Natural killer cell treated with Interleukin-12 subunit alpha and Interleukin-12 subunit beta and Interleukin-15 and Interleukin-18, amount 100 ng/mL, for 72 hours (primary cell): ENCODE results near the gene PPP1R9A. TPM values are rescaled to one million over a fixed set of nuclear protein-coding genes. Genes with fewer than 3 reads are reported as not detected.

Experiments
- ATAC-seq, 2 donors: fragments of 150-1000 bp; cut with Tn5 transposase in 1 of 2; sonication (Bioruptor Pico), chemical (Tn5 transposase) in 1 of 2; 2 replicates each; pipeline ENCODE4 v1.10.0; 2021
- DNase-seq: peaks from one replicate; pipeline ENCODE4 v3.0.0; 2022; ENCODE audit warnings: low spot score
- H3K27ac Mint-ChIP-seq, 2 donors: 1 replicate in 1 of 2; 2 replicates in 1 of 2; pipeline ENCODE4 v1.8.0; 2022; ENCODE audit warnings: mixed read lengths in 2 of 2, mild to moderate bottlenecking in 1 of 2, moderate library complexity in 1 of 2
- H3K27me3 Mint-ChIP-seq, 2 donors: 1 replicate in 1 of 2; 2 replicates in 1 of 2; pipeline ENCODE4 v1.8.0; 2022; ENCODE audit warnings: mixed read lengths in 2 of 2
- H3K36me3 Mint-ChIP-seq: one replicate; pipeline ENCODE4 v1.8.0; 2022; ENCODE audit warnings: mixed read lengths
- H3K4me1 Mint-ChIP-seq, 2 donors: 1 replicate in 1 of 2; 2 replicates in 1 of 2; pipeline ENCODE4 v1.8.0; 2022; ENCODE audit warnings: low read depth in 2 of 2, mixed read lengths in 2 of 2, mild to moderate bottlenecking in 1 of 2
- H3K4me3 Mint-ChIP-seq: one replicate; pipeline ENCODE4 v1.8.0; 2022; ENCODE audit warnings: mixed read lengths
- H3K9me3 Mint-ChIP-seq: 2 replicates; pipeline ENCODE4 v1.8.0; 2022; ENCODE audit warnings: mixed read lengths
- total RNA-seq, 2 donors: library from RNA; stranded (reverse); gene quantifications; one replicate each; pipeline ENCODE4 v1.2.3, GENCODE V29; 2022

The PPP1R9A gene
- total RNA-seq, 2 donors from 2014 or later = 0.69 to 1.8 TPM

- no peak overlapping the region for H3K4me3 Mint-ChIP-seq
- no peaks in the 10 kb centered on the region for H3K9me3 Mint-ChIP-seq
- no peak overlapping the region for H3K27ac Mint-ChIP-seq
- H3K4me1 Mint-ChIP-seq = peaks cover 0 to 6% of the 10 kb centered on the region in 2 donors
- no peaks in the 10 kb centered on the region for H3K27me3 Mint-ChIP-seq
- H3K36me3 Mint-ChIP-seq = no peaks in the 10 kb centered on the region
- no peak for DNase-seq
- ATAC-seq = no peak
These were observed 139.9 kb downstream of the PPP1R9A start for GRCh38 chr7:95047291-95047690.

GRCh38 chr7:95052566-95053094 is 145.2 kb downstream of the PPP1R9A start:
- no peak for DNase-seq
- no peak for ATAC-seq
- no peak overlapping the region for H3K4me3 Mint-ChIP-seq

GRCh38 chr7:95054386-95054785 is 147.0 kb downstream of the PPP1R9A start:
- ATAC-seq = no peak
- H3K4me1 Mint-ChIP-seq = peaks cover 0 to 2% of the 10 kb centered on the region in 2 donors
- no peak for DNase-seq
- H3K4me3 Mint-ChIP-seq = no peak overlapping the region
- H3K27me3 Mint-ChIP-seq = no peaks in the 10 kb centered on the region
- peaks cover 4% of the 10 kb centered on the region for H3K9me3 Mint-ChIP-seq
- H3K27ac Mint-ChIP-seq = no peak overlapping the region
- no peaks in the 10 kb centered on the region for H3K36me3 Mint-ChIP-seq

More at GRCh38 chr7:95052566-95053094, 145.2 kb downstream of the PPP1R9A start:
- Mint-ChIP-seq H3K36me3 (no peaks in the 10 kb centered on the region), H3K4me1 (peaks cover 0 to 2% of the 10 kb centered on the region in 2 donors), H3K27ac (no peak overlapping the region), H3K9me3 (no peaks in the 10 kb centered on the region), H3K27me3 (no peaks in the 10 kb centered on the region)

GRCh38 chr7:95055295-95055694 is 147.9 kb downstream of the PPP1R9A start:
- Mint-ChIP-seq H3K27ac (no peak overlapping the region), H3K27me3 (no peaks in the 10 kb centered on the region), H3K9me3 (peaks cover 4% of the 10 kb centered on the region), H3K36me3 (no peaks in the 10 kb centered on the region), H3K4me1 (peaks cover 0 to 2% of the 10 kb centered on the region in 2 donors), H3K4me3 (no peak overlapping the region)
- DNase-seq (no peak), ATAC-seq (no peak)

- H3K27me3 Mint-ChIP-seq = no peaks in the 10 kb centered on the region
- H3K4me1 Mint-ChIP-seq = peaks cover 0 to 2% of the 10 kb centered on the region in 2 donors
- no peaks in the 10 kb centered on the region for H3K36me3 Mint-ChIP-seq
- no peak for ATAC-seq
- H3K9me3 Mint-ChIP-seq = peaks cover 4% of the 10 kb centered on the region
- H3K27ac Mint-ChIP-seq = no peak overlapping the region
- H3K4me3 Mint-ChIP-seq = no peak overlapping the region
- no peak for DNase-seq
These were observed 148.8 kb downstream of the PPP1R9A start for GRCh38 chr7:95056107-95056739.

GRCh38 chr7:95056901-95057300 is 149.5 kb downstream of the PPP1R9A start:
- H3K9me3 Mint-ChIP-seq = peaks cover 4% of the 10 kb centered on the region
- DNase-seq (no peak), ATAC-seq (no peak)
- no peak overlapping the region for H3K27ac Mint-ChIP-seq
- H3K4me1 Mint-ChIP-seq = peaks cover 0 to 2% of the 10 kb centered on the region in 2 donors
- H3K4me3 Mint-ChIP-seq = no peak overlapping the region
- H3K27me3 Mint-ChIP-seq = no peaks in the 10 kb centered on the region
- H3K36me3 Mint-ChIP-seq = no peaks in the 10 kb centered on the region

GRCh38 chr7:95059842-95060313 is 152.5 kb downstream of the PPP1R9A start:
- DNase-seq (no peak), ATAC-seq (peak; percentile 53)
- H3K27me3 Mint-ChIP-seq = no peaks in the 10 kb centered on the region
- H3K9me3 Mint-ChIP-seq = peaks cover 4% of the 10 kb centered on the region
- peaks cover 0 to 2% of the 10 kb centered on the region in 2 donors for H3K4me1 Mint-ChIP-seq
- H3K27ac Mint-ChIP-seq = no peak overlapping the region
- no peak overlapping the region for H3K4me3 Mint-ChIP-seq
- no peaks in the 10 kb centered on the region for H3K36me3 Mint-ChIP-seq

GRCh38 chr7:95062901-95063300 is 155.5 kb downstream of the PPP1R9A start:
- no peak overlapping the region for H3K27ac Mint-ChIP-seq
- ATAC-seq = no peak
- no peaks in the 10 kb centered on the region for H3K27me3 Mint-ChIP-seq

GRCh38 chr7:95066737-95067530 is 159.5 kb downstream of the PPP1R9A start:
- H3K36me3 Mint-ChIP-seq = no peaks in the 10 kb centered on the region
- H3K27me3 Mint-ChIP-seq = no peaks in the 10 kb centered on the region
- H3K4me3 Mint-ChIP-seq = no peak overlapping the region
- no peaks in the 10 kb centered on the region for H3K4me1 Mint-ChIP-seq
- ATAC-seq (no peak), DNase-seq (no peak)
- no peak overlapping the region for H3K27ac Mint-ChIP-seq
- H3K9me3 Mint-ChIP-seq = no peaks in the 10 kb centered on the region

More at GRCh38 chr7:95062901-95063300, 155.5 kb downstream of the PPP1R9A start:
- peaks cover 4% of the 10 kb centered on the region for H3K9me3 Mint-ChIP-seq
- no peaks in the 10 kb centered on the region for H3K4me1 Mint-ChIP-seq
- H3K36me3 Mint-ChIP-seq = no peaks in the 10 kb centered on the region
- H3K4me3 Mint-ChIP-seq = no peak overlapping the region
- DNase-seq = no peak

GRCh38 chr7:95088536-95089215 is 181.3 kb downstream of the PPP1R9A start:
- H3K9me3 Mint-ChIP-seq = peaks cover 2% of the 10 kb centered on the region

GRCh38 chr7:95089414-95090315 is 182.3 kb downstream of the PPP1R9A start:
- Mint-ChIP-seq H3K27ac (no peak overlapping the region), H3K27me3 (peaks cover 0 to 2% of the 10 kb centered on the region in 2 donors), H3K4me1 (no peaks in the 10 kb centered on the region), H3K4me3 (no peak overlapping the region), H3K36me3 (no peaks in the 10 kb centered on the region), H3K9me3 (no peaks in the 10 kb centered on the region)
- no peak for ATAC-seq
- no peak for DNase-seq

More at GRCh38 chr7:95088536-95089215, 181.3 kb downstream of the PPP1R9A start:
- Mint-ChIP-seq H3K36me3 (no peaks in the 10 kb centered on the region), H3K4me1 (no peaks in the 10 kb centered on the region), H3K4me3 (no peak overlapping the region), H3K27ac (no peak overlapping the region), H3K27me3 (no peaks in the 10 kb centered on the region)
- DNase-seq (no peak), ATAC-seq (no peak)

- ATAC-seq (no peak), DNase-seq (no peak)
- Mint-ChIP-seq H3K27ac (no peak overlapping the region), H3K36me3 (no peaks in the 10 kb centered on the region), H3K9me3 (no peaks in the 10 kb centered on the region), H3K27me3 (peaks cover 0 to 4% of the 10 kb centered on the region in 2 donors), H3K4me1 (no peaks in the 10 kb centered on the region), H3K4me3 (no peak overlapping the region)
These were observed 184.9 kb downstream of the PPP1R9A start for GRCh38 chr7:95092324-95092723.
